Measurements from ENCODE around the gene TGFBR2. TPM values are rescaled to one million over a fixed set of nuclear protein-coding genes. Genes with fewer than 3 reads are reported as not detected.

Gene TGFBR2
- total and polyA plus RNA-seq, 8 donors = 109 to 269 (median 122) TPM

DNA sequence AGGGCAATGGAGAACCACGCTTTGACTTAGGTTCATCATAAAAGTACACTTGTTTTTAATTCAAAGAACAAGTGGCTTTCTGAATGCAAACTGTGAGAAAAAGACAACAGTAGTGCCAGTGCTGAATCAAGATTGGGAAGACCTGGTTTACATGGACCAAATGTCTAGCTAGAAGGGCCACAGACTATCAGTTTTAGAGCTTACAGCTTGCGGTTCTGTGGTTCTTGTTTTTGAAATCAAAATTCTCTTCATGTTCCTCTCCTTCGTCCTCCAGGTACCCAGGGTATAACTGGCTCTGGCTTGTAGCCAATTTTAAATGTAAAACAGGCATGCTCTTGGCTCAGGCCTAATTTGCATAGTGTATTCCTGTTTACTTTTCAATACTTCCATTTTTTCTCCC, 124.6 kb downstream of the TGFBR2 start:
- Histone ChIP-seq H3K4me3 (no peak overlapping the region), H3K36me3 (no peaks in the 10 kb centered on the region), H3K9me3 (no peaks in the 10 kb centered on the region), H3K27me3 (no peaks in the 10 kb centered on the region), H3K4me1 (no peaks in the 10 kb centered on the region), H3K27ac (no peak overlapping the region)
- ATAC-seq (no peak), DNase-seq (no peak)
- TF ChIP-seq, protein P1, sequence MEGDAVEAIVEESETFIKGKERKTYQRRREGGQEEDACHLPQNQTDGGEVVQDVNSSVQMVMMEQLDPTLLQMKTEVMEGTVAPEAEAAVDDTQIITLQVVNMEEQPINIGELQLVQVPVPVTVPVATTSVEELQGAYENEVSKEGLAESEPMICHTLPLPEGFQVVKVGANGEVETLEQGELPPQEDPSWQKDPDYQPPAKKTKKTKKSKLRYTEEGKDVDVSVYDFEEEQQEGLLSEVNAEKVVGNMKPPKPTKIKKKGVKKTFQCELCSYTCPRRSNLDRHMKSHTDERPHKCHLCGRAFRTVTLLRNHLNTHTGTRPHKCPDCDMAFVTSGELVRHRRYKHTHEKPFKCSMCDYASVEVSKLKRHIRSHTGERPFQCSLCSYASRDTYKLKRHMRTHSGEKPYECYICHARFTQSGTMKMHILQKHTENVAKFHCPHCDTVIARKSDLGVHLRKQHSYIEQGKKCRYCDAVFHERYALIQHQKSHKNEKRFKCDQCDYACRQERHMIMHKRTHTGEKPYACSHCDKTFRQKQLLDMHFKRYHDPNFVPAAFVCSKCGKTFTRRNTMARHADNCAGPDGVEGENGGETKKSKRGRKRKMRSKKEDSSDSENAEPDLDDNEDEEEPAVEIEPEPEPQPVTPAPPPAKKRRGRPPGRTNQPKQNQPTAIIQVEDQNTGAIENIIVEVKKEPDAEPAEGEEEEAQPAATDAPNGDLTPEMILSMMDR (IDR thresholded peaks at IDR 0.05) = no peak
- intact Hi-C loops (cut with DNase I) = no loop called here

DNA sequence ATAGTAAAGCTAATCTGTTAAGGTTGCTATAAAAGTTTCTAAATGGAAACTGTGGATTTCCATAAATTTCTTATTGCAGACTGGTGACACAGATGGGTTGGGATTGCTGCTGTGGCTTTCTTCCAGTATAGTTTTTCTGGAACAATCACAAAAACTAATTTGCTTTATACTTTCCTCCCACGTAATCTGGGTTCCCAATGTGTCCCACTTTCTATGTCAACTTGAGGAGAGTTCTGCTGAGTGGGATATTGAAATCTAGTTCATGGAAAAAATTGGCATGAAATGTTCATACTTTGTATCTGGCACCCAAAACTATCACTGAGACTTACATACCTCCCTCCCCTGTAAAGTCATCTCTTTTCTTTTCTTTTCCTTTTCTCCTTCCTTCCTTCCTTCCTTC, 126.8 kb downstream of the TGFBR2 start:
- Histone ChIP-seq H3K9me3 (no peaks in the 10 kb centered on the region), H3K4me3 (no peak overlapping the region), H3K27ac (no peak overlapping the region), H3K27me3 (no peaks in the 10 kb centered on the region), H3K36me3 (no peaks in the 10 kb centered on the region), H3K4me1 (no peaks in the 10 kb centered on the region)
- DNase-seq (no peak), ATAC-seq (no peak)
- TF ChIP-seq, protein P1 (IDR thresholded peaks at IDR 0.05) = no peak
- intact Hi-C loops (cut with DNase I) = no loop called here

DNA sequence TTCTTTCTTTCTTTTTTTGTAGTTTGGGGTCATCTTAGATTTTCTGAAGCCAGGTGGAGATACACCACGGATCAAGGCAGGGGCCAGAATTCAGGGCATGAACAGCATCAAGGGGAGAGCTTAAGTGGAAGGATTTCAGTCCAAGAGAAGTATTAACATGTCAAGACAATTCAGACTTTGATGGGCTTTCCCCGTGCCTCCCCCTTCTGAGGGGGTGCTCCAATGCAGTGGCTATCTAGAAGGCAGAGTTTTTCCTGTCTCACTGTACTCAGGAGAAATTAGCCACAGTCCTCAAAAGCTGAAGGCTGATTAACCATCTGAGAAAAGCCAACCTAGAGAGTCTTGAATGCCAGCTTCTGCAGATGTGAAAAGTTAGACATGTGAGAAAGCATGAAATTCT, 127.3 kb downstream of the TGFBR2 start:
- no peaks in the 10 kb centered on the region for H3K4me1 ChIP-seq
- TF ChIP-seq, protein P1 (IDR thresholded peaks at IDR 0.05) = no peak
- no peaks in the 10 kb centered on the region for H3K9me3 ChIP-seq
- no peaks in the 10 kb centered on the region for H3K36me3 ChIP-seq
- no peaks in the 10 kb centered on the region for H3K27me3 ChIP-seq
- H3K4me3 ChIP-seq = no peak overlapping the region
- no peak overlapping the region for H3K27ac ChIP-seq
- DNase-seq (no peak), ATAC-seq (no peak)
- intact Hi-C loops (cut with DNase I) = no loop called here

DNA sequence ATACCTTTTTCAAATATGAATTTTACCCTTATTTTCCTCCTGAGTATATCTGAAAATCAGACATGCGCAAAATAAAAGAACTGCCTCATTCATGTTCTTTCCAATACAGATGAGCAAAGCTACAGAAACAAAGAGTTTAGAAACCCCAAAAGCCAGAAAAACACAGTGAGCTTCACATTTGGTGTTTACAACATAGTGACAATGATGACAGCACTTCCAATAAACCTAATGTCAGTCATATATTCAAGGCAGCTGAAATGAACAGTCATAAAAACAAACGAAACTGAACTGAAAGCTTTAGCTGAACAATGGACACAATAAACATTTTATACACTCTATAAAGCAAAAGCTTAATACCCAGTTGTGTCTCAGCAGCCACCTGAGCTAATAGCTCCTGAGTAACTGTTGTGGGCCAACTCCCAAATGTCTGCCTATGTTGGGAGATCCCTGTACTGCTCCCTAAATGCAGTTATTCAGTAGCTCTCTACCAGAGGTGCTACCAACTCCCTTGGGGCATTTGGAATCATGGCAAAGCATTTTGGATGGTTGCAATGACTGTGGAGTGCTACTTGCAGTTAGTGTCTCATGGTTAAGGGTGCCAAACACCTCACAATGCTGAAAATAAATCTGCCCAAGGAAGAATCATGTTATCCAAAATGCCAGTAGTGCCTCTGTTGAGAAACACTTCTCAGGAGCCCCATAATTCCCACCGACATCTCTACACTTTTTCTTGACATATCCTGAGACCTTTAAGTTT, 131.5 kb downstream of the TGFBR2 start:
- Histone ChIP-seq H3K36me3 (no peaks in the 10 kb centered on the region), H3K4me1 (no peaks in the 10 kb centered on the region), H3K4me3 (no peak overlapping the region), H3K27me3 (no peaks in the 10 kb centered on the region), H3K9me3 (no peaks in the 10 kb centered on the region), H3K27ac (no peak overlapping the region)
- TF ChIP-seq, protein P1 (IDR thresholded peaks at IDR 0.05) = no peak
- DNase-seq (no peak), ATAC-seq (no peak)
- intact Hi-C loops (cut with DNase I) = no loop called here

DNA sequence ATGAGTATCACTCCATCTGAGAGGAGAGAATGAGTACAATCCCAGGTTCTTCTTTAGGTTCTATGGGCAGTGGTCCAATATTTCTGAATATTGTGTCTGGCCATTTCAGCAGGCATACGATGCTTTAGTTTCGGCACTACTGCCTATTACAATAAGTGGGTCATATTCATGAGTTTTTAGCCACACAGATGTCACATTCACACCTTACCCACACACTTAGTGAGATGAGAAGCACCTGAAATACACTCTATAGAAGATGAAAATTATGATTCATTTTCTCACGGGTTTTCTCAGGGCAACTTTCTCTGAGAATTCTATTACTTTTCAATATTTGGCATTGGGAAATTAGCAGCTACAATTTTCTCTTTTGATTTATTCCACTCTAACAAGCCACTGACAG, 132.2 kb downstream of the TGFBR2 start:
- no peak overlapping the region for H3K27ac ChIP-seq
- no peak overlapping the region for H3K4me3 ChIP-seq
- H3K36me3 ChIP-seq = no peaks in the 10 kb centered on the region
- no peak for DNase-seq
- intact Hi-C loops (cut with DNase I) = no loop called here
- H3K4me1 ChIP-seq = no peaks in the 10 kb centered on the region
- H3K27me3 ChIP-seq = no peaks in the 10 kb centered on the region
- ATAC-seq = no peak
- TF ChIP-seq, protein P1 (IDR thresholded peaks at IDR 0.05) = no peak
- no peaks in the 10 kb centered on the region for H3K9me3 ChIP-seq

Measured in left lung (tissue), 10 donors.